Measurements from ENCODE around the gene FRMD1. TPM values are rescaled to one million over a fixed set of nuclear protein-coding genes. Genes with fewer than 3 reads are reported as not detected.

Gene FRMD1
- total RNA-seq, 1 donor from 2014 or later: not detected

DNA sequence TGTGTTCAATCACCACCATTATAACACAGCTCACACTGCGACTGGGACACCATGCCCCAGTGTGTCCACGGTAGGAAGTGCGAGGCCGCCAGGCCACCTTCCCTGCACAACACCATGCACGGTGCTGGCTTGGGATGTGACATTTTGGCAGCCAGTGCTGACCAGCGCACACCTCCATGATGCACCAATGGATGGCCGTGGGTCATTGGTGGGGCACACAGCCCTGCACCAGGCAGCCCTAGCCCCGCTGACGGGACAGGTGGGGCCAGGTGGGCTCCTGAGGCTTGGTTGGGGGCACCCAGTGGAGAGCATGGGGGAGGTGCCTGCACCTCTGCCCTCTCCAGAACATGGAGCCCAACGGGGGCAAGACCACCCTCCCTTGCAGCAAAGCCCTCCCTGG is 18.2 kb upstream of the FRMD1 start:
- Histone ChIP-seq H3K27ac (no peak overlapping the region), H3K9ac (no peak overlapping the region), H3K4me1 (peaks cover 7% of the 10 kb centered on the region), H3F3A (ENCODE audit: low read depth) (peaks cover 4% of the 10 kb centered on the region), H3K4me2 (no peak overlapping the region), H4K20me1 (ENCODE audit: low read depth) (no peaks in the 10 kb centered on the region), H3K36me3 (no peaks in the 10 kb centered on the region), H3K27me3 (no peaks in the 10 kb centered on the region), H3K9me3 (ENCODE audit: low read depth) (no peaks in the 10 kb centered on the region), H2AFZ (replicated peaks) (no peak overlapping the region), H3K79me2 (ENCODE audit: low read depth) (no peaks in the 10 kb centered on the region), H3K4me3 (no peak overlapping the region)
- Mint-ChIP-seq H3K36me3 (no peaks in the 10 kb centered on the region), H3K27ac (no peak overlapping the region), H3K9me3 (peaks cover 3% of the 10 kb centered on the region), H3K27me3 (ENCODE audit: insufficient read depth, low read depth) (peaks cover 6% of the 10 kb centered on the region), H3K4me1 (peaks cover 21% of the 10 kb centered on the region), H3K4me3 (no peak overlapping the region)
- DNase-seq (ENCODE audit: low spot score): no peak
- no peak for TF ChIP-seq CTCF (IDR thresholded peaks at IDR 0.05)
- no peak for TF ChIP-seq EZH2 (IDR thresholded peaks at IDR 0.05)
- TF ChIP-seq EZH2phosphoT487 (IDR thresholded peaks at IDR 0.05): no peak

DNA sequence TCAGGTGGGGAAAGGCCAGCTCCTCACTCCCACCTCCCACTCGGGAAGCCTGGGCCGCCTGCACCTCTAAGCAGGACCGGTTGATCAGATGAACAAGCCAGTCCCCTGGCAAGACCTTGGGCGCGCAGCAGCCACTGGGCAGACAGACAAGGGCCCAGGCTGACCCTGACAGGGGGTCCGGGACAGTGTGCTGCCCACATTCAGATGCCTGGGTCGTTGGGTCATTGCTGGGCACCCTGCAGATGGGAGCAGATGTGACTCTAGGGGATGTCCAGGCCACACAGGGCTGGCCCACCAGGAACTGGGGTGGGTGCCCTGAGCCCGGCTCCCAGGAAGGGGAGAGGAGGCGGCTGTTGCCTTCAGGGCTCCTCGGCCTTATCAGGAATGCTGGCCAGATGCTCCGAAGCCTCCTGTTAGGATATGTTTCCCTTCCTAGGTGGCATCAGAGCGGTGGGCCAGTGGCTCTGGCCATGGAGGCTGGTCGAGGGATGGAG is 17.3 kb upstream of the FRMD1 start:
- H3K9me3 ChIP-seq (ENCODE audit: low read depth): no peaks in the 10 kb centered on the region
- Mint-ChIP-seq H3K4me1 (peaks cover 21% of the 10 kb centered on the region), H3K27me3 (ENCODE audit: insufficient read depth, low read depth) (peaks cover 9% of the 10 kb centered on the region), H3K27ac (no peak overlapping the region), H3K36me3 (no peaks in the 10 kb centered on the region), H3K9me3 (peaks cover 3% of the 10 kb centered on the region), H3K4me3 (no peak overlapping the region)
- no peaks in the 10 kb centered on the region for H3K79me2 ChIP-seq (ENCODE audit: low read depth)
- H3K27me3 ChIP-seq: no peaks in the 10 kb centered on the region
- DNase-seq (ENCODE audit: low spot score): no peak
- H4K20me1 ChIP-seq (ENCODE audit: low read depth): no peaks in the 10 kb centered on the region
- no peak for TF ChIP-seq EZH2phosphoT487 (IDR thresholded peaks at IDR 0.05)
- TF ChIP-seq CTCF (IDR thresholded peaks at IDR 0.05): no peak
- no peak for TF ChIP-seq EZH2 (IDR thresholded peaks at IDR 0.05)
- H3K9ac ChIP-seq: no peak overlapping the region
- no peak overlapping the region for H3K4me3 ChIP-seq
- peaks cover 4% of the 10 kb centered on the region for H3F3A ChIP-seq (ENCODE audit: low read depth)
- peaks cover 7% of the 10 kb centered on the region for H3K4me1 ChIP-seq
- no peaks in the 10 kb centered on the region for H3K36me3 ChIP-seq
- no peak overlapping the region for H2AFZ ChIP-seq (replicated peaks)
- H3K27ac ChIP-seq: no peak overlapping the region
- no peak overlapping the region for H3K4me2 ChIP-seq

- Histone ChIP-seq H3K9ac (no peak overlapping the region), H3K79me2 (ENCODE audit: low read depth) (no peaks in the 10 kb centered on the region), H3F3A (ENCODE audit: low read depth) (peaks cover 4% of the 10 kb centered on the region), H2AFZ (replicated peaks) (no peak overlapping the region), H3K4me1 (peaks cover 7% of the 10 kb centered on the region), H3K9me3 (ENCODE audit: low read depth) (no peaks in the 10 kb centered on the region), H3K4me2 (no peak overlapping the region), H3K27me3 (no peaks in the 10 kb centered on the region), H4K20me1 (ENCODE audit: low read depth) (no peaks in the 10 kb centered on the region), H3K4me3 (no peak overlapping the region), H3K27ac (no peak overlapping the region), H3K36me3 (no peaks in the 10 kb centered on the region)
- H3K4me1 Mint-ChIP-seq: peaks cover 27% of the 10 kb centered on the region
- peaks cover 3% of the 10 kb centered on the region for H3K9me3 Mint-ChIP-seq
- peaks cover 9% of the 10 kb centered on the region for H3K27me3 Mint-ChIP-seq (ENCODE audit: insufficient read depth, low read depth)
- no peak overlapping the region for H3K27ac Mint-ChIP-seq
- H3K4me3 Mint-ChIP-seq: no peak overlapping the region
- TF ChIP-seq CTCF (IDR thresholded peaks at IDR 0.05) (no peak), EZH2phosphoT487 (IDR thresholded peaks at IDR 0.05) (no peak), EZH2 (IDR thresholded peaks at IDR 0.05) (no peak)
- no peaks in the 10 kb centered on the region for H3K36me3 Mint-ChIP-seq
- DNase-seq (ENCODE audit: low spot score): no peak
Measured at GRCh38 chr6:168095716-168096250, 16.8 kb upstream of the FRMD1 start.

All from neural progenitor cell (in vitro differentiated cells).